GM12892 (cell line): ENCODE data around the gene NKD1.

ENCODE experiments used
- DNase-seq: peaks from one replicate; pipeline ENCODE4 v3.0.0; 2011; ENCODE audit not compliant: insufficient read length
- FAIRE-seq: peaks from 2 replicates; lab custom pipeline; 2011; peaks lifted over from hg19 to GRCh38; lab: Jason Lieb, UNC
- POLR2A ChIP-seq: IDR thresholded peaks from 2 replicates; pipeline ENCODE4 v1.6.1; 2011; ENCODE audit warnings: low read depth, low read length, control low read depth
- POLR2AphosphoS5 ChIP-seq: IDR thresholded peaks from 2 replicates; pipeline ENCODE4 v1.6.1; 2011; ENCODE audit warnings: low read depth, low read length, control low read depth
- TAF1 ChIP-seq: IDR thresholded peaks from 2 replicates; pipeline ENCODE4 v1.6.1; 2011; ENCODE audit warnings: low read depth, mild to moderate bottlenecking, control low read depth, low read length, borderline replicate concordance

The NKD1 gene

GRCh38 chr16:50616883-50617645 lies 68.9 kb downstream of the NKD1 start:
- TF ChIP-seq POLR2A: no peak
- no peak for TF ChIP-seq POLR2AphosphoS5
- TF ChIP-seq TAF1: no peak
- FAIRE-seq: no peak
- no peak for DNase-seq

- no peak for TF ChIP-seq POLR2AphosphoS5
- DNase-seq: no peak
- no peak for FAIRE-seq
These were observed 69.5 kb downstream of the NKD1 start for GRCh38 chr16:50617646-50618184.

- FAIRE-seq (no peak), DNase-seq (no peak)
- no peak for TF ChIP-seq POLR2A
- no peak for TF ChIP-seq POLR2AphosphoS5
- no peak for TF ChIP-seq TAF1
These were observed 70.2 kb downstream of the NKD1 start for GRCh38 chr16:50618238-50618918.

GRCh38 chr16:50619702-50620491 lies 71.7 kb downstream of the NKD1 start:
- FAIRE-seq: no peak
- DNase-seq: no peak
- TF ChIP-seq POLR2AphosphoS5 (no peak), POLR2A (no peak), TAF1 (no peak)

GRCh38 chr16:50620646-50621451 lies 72.7 kb downstream of the NKD1 start:
- TF ChIP-seq POLR2A: no peak
- TF ChIP-seq TAF1: no peak
- no peak for TF ChIP-seq POLR2AphosphoS5
- FAIRE-seq (no peak), DNase-seq (no peak)

- DNase-seq: no peak
- FAIRE-seq: no peak
- TF ChIP-seq POLR2A: no peak
- no peak for TF ChIP-seq POLR2AphosphoS5
- TF ChIP-seq TAF1: no peak
These were observed 73.2 kb downstream of the NKD1 start for GRCh38 chr16:50621452-50621792.

- DNase-seq (no peak), FAIRE-seq (no peak)
- TF ChIP-seq POLR2AphosphoS5 (no peak), POLR2A (no peak), TAF1 (no peak)
These were observed 73.8 kb downstream of the NKD1 start for GRCh38 chr16:50622029-50622428.

GRCh38 chr16:50622643-50623369 lies 74.6 kb downstream of the NKD1 start:
- DNase-seq: no peak
- no peak for TF ChIP-seq POLR2A
- no peak for TF ChIP-seq TAF1
- no peak for TF ChIP-seq POLR2AphosphoS5
- FAIRE-seq: no peak

- no peak for FAIRE-seq
- no peak for TF ChIP-seq POLR2AphosphoS5
- no peak for TF ChIP-seq TAF1
- TF ChIP-seq POLR2A: no peak
- DNase-seq: no peak
These were observed 76.3 kb downstream of the NKD1 start for GRCh38 chr16:50624449-50624970.

GRCh38 chr16:50625374-50625773 lies 77.2 kb downstream of the NKD1 start:
- no peak for DNase-seq
- TF ChIP-seq TAF1 (no peak), POLR2A (no peak), POLR2AphosphoS5 (no peak)
- FAIRE-seq: no peak
